ENCODE results near the gene ATP5F1E.
A peak's percentile ranks its signal among the peaks of the same experiment; 100 is the strongest.
"Not testable (repeated sequence)": the region's sequence is repeated elsewhere in the genome, so short reads cannot be mapped to it uniquely, and the experiment has no call there.

ATP5F1E gene

GRCh38 chr20:59019217-59019616 is 12.9 kb downstream of the ATP5F1E start, which contains the start of gene TUBB1:
Gene TUBB1 (plus strand): TSS chr20:59019429. CDS start chr20:59019523, 94 bp downstream.
- DNase-seq (ENCODE audit: low spot score) = no peak

- DNase-seq (ENCODE audit: low spot score) = no peak
These were observed 13.3 kb downstream of the ATP5F1E start for GRCh38 chr20:59018817-59019216.

- no peak for DNase-seq (ENCODE audit: low spot score)
These were observed 14.5 kb downstream of the ATP5F1E start for GRCh38 chr20:59017493-59018231.

- DNase-seq (ENCODE audit: low spot score) = no peak
These were observed 15.2 kb downstream of the ATP5F1E start for GRCh38 chr20:59016795-59017492.

- DNase-seq (ENCODE audit: low spot score) = no peak
These were observed 16.1 kb downstream of the ATP5F1E start for GRCh38 chr20:59015812-59016711.

- DNase-seq (ENCODE audit: low spot score) = no peak
These were observed 16.7 kb downstream of the ATP5F1E start for GRCh38 chr20:59015411-59015810.

GRCh38 chr20:59014680-59015389 is 17.3 kb downstream of the ATP5F1E start:
- DNase-seq (ENCODE audit: low spot score) = no peak

GRCh38 chr20:59013959-59014608 is 18.1 kb downstream of the ATP5F1E start:
- DNase-seq (ENCODE audit: low spot score) = no peak

- DNase-seq (ENCODE audit: low spot score) = no peak
These were observed 18.8 kb downstream of the ATP5F1E start for GRCh38 chr20:59013031-59013951.

- not testable (repeated sequence) for DNase-seq (ENCODE audit: low spot score)
These were observed 20.3 kb downstream of the ATP5F1E start for GRCh38 chr20:59011874-59012157.

GRCh38 chr20:59010995-59011873 is 20.9 kb downstream of the ATP5F1E start:
- DNase-seq (ENCODE audit: low spot score) = no peak

GRCh38 chr20:59010321-59010994 is 21.7 kb downstream of the ATP5F1E start:
- no peak for DNase-seq (ENCODE audit: low spot score)

- DNase-seq (ENCODE audit: low spot score) = no peak
These were observed 23.3 kb downstream of the ATP5F1E start for GRCh38 chr20:59008715-59009336.

GRCh38 chr20:59007665-59008511 is 24.2 kb downstream of the ATP5F1E start:
- no peak for DNase-seq (ENCODE audit: low spot score)

GRCh38 chr20:59006864-59007664 is 25.1 kb downstream of the ATP5F1E start, which contains the start of gene CTSZ:
Gene CTSZ (minus strand): TSS chr20:59007254. CDS start chr20:59007128, 126 bp downstream.
- DNase-seq (ENCODE audit: low spot score) = peak; percentile 76

GRCh38 chr20:59006167-59006863 is 25.8 kb downstream of the ATP5F1E start:
- DNase-seq (ENCODE audit: low spot score) = no peak
